ENCODE results near the gene SUSD1. TPM values are rescaled to one million over a fixed set of nuclear protein-coding genes. Genes with fewer than 3 reads are reported as not detected.

The SUSD1 gene
- total RNA-seq, 2 experiments from 2014 or later = 0.32 TPM; not detected in 1

DNA sequence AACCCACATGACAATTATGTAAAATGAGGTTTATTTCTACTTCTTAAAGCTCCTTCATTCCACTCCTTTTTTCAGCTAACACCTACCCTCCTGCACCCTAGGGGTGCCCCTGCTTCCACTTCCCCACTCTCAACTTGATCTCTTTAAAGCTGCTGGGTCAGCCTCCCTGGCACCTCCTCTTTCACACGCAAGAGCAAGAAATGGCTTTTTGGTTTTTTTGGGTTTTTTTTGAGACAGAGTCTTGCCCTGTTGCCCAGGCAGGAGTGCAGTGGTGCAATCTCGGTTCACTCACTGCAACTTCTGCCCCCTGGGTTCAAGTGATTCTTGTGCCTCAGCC lies 64.4 kb downstream of the SUSD1 start:
- no peaks in the 10 kb centered on the region for H3K9me3 ChIP-seq (ENCODE audit: low read length)
- intact Hi-C loops (cut with micrococcal nuclease; ENCODE audit: unreplicated experiment) = no loop called here
- H3K4me1 ChIP-seq (ENCODE audit: insufficient read depth, low read length, poor library complexity, severe bottlenecking) = no peaks in the 10 kb centered on the region
- H3K4me2 ChIP-seq (ENCODE audit: low read length) = no peak overlapping the region
- ChIA-PET CTCF (ENCODE audit: unreplicated experiment) (no interaction called here), POLR2A (interaction anchor here (0.6 to 1.5 kb wide), 5 partner anchors 10 to 717 kb away, joined by 3 to 7 read pairs (median 3); no protein-coding TSS in a partner anchor)
- H2AFZ ChIP-seq (ENCODE audit: low read length) = no peak overlapping the region
- no peaks in the 10 kb centered on the region for H3K9me2 ChIP-seq (ENCODE audit: insufficient read depth, low read length)
- no peak for TF ChIP-seq EZH2phosphoT487 (IDR thresholded peaks at IDR 0.05; ENCODE audit: borderline replicate concordance, low read depth, low read length)
- TF ChIP-seq, protein P1, sequence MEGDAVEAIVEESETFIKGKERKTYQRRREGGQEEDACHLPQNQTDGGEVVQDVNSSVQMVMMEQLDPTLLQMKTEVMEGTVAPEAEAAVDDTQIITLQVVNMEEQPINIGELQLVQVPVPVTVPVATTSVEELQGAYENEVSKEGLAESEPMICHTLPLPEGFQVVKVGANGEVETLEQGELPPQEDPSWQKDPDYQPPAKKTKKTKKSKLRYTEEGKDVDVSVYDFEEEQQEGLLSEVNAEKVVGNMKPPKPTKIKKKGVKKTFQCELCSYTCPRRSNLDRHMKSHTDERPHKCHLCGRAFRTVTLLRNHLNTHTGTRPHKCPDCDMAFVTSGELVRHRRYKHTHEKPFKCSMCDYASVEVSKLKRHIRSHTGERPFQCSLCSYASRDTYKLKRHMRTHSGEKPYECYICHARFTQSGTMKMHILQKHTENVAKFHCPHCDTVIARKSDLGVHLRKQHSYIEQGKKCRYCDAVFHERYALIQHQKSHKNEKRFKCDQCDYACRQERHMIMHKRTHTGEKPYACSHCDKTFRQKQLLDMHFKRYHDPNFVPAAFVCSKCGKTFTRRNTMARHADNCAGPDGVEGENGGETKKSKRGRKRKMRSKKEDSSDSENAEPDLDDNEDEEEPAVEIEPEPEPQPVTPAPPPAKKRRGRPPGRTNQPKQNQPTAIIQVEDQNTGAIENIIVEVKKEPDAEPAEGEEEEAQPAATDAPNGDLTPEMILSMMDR (conservative IDR thresholded peaks at IDR 0.05; ENCODE audit: low read length) = no peak
- no TSS peak for BruUV-seq (replicated peaks)
- no peaks in the 10 kb centered on the region for H4K20me1 ChIP-seq (ENCODE audit: insufficient read depth, low read length)
- no peaks in the 10 kb centered on the region for H3K79me2 ChIP-seq (ENCODE audit: insufficient read depth, low read depth, low read length)
- DNase-seq (ENCODE audit: low spot score) = no peak
- no peak overlapping the region for H3K4me3 ChIP-seq (ENCODE audit: low read depth, low read length, poor library complexity, severe bottlenecking)
- H3K27ac ChIP-seq (ENCODE audit: low read depth, low read length, poor library complexity, severe bottlenecking) = no peak overlapping the region
- no peaks in the 10 kb centered on the region for H3K36me3 ChIP-seq (ENCODE audit: insufficient read depth, low read length)

DNA sequence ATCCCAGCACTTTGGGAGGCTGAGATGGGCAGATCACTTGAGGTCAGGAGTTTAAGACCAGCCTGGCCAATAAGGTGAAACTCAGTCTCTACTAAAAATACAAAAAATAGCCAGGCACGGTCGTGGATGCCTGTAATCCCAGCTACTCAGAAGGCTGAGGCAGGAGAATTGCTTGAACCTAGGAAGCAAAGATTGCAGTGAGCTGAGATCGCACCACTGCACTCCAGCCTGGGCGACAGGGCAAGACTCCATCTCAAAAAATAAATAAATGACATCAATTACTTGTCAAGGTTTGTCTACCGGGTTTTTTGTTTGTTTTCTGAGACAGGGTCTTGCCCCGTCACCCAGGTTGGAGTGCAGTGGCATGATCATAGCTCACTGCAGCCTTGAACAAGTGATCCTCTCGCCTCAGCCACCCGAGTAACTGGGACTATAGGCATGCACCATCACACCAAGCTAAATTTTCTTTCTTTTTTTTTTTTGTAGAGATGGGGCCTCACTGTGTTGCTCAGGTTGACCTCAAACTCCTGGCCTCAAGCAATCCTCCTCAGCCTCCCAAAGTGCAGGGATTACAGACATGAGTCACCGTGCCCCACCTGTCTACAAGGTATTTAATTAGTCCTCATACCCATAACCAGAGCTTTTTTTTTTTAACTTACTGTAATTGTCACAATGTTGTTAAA lies 64.9 kb downstream of the SUSD1 start:
- DNase-seq (ENCODE audit: low spot score) = no peak
- Histone ChIP-seq H3K79me2 (ENCODE audit: insufficient read depth, low read depth, low read length) (no peaks in the 10 kb centered on the region), H3K4me1 (ENCODE audit: insufficient read depth, low read length, poor library complexity, severe bottlenecking) (peaks cover 4% of the 10 kb centered on the region), H3K9me2 (ENCODE audit: insufficient read depth, low read length) (no peaks in the 10 kb centered on the region), H3K4me3 (ENCODE audit: low read depth, low read length, poor library complexity, severe bottlenecking) (no peak overlapping the region), H3K9me3 (ENCODE audit: low read length) (no peaks in the 10 kb centered on the region), H2AFZ (ENCODE audit: low read length) (no peak overlapping the region), H4K20me1 (ENCODE audit: insufficient read depth, low read length) (no peaks in the 10 kb centered on the region), H3K4me2 (ENCODE audit: low read length) (no peak overlapping the region), H3K36me3 (ENCODE audit: insufficient read depth, low read length) (no peaks in the 10 kb centered on the region), H3K27ac (ENCODE audit: low read depth, low read length, poor library complexity, severe bottlenecking) (no peak overlapping the region)
- intact Hi-C loops (cut with micrococcal nuclease; ENCODE audit: unreplicated experiment) = no loop called here
- ChIA-PET CTCF (ENCODE audit: unreplicated experiment) (no interaction called here), POLR2A (interaction anchor here (0.6 to 1.5 kb wide), 7 partner anchors 11 to 718 kb away, joined by 3 to 7 read pairs (median 3); no protein-coding TSS in a partner anchor)
- no TSS peak for BruUV-seq (replicated peaks)
- TF ChIP-seq EZH2phosphoT487 (IDR thresholded peaks at IDR 0.05; ENCODE audit: borderline replicate concordance, low read depth, low read length) = no peak
- TF ChIP-seq, protein P1 (conservative IDR thresholded peaks at IDR 0.05; ENCODE audit: low read length) = no peak

DNA sequence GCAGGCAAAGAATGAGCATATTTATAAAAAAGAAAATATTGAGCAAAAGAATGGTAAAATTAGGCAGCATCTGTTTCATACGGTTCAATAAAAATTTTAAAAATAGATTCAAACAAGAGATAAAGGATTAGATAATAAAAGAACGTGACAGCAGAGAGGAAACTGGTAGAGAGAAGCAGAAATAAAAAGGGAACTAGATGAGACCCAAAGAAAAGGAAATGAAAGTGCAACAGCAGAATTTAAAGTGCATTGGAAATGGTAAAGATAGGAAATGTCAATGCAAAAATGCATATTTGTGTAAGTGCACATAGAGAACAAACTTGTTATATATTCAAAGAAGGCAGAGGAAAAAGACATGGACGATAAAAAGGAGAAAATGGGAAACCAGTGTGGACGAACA lies 70.2 kb downstream of the SUSD1 start:
- Histone ChIP-seq H3K79me2 (ENCODE audit: insufficient read depth, low read depth, low read length) (no peaks in the 10 kb centered on the region), H4K20me1 (ENCODE audit: insufficient read depth, low read length) (no peaks in the 10 kb centered on the region), H3K9me3 (ENCODE audit: low read length) (no peaks in the 10 kb centered on the region), H3K4me1 (ENCODE audit: insufficient read depth, low read length, poor library complexity, severe bottlenecking) (peaks cover 14% of the 10 kb centered on the region), H3K9me2 (ENCODE audit: insufficient read depth, low read length) (no peaks in the 10 kb centered on the region), H3K4me3 (ENCODE audit: low read depth, low read length, poor library complexity, severe bottlenecking) (peak overlapping the region; percentile 42), H3K36me3 (ENCODE audit: insufficient read depth, low read length) (no peaks in the 10 kb centered on the region), H3K4me2 (ENCODE audit: low read length) (peak overlapping the region; percentile 73), H2AFZ (ENCODE audit: low read length) (no peak overlapping the region), H3K27ac (ENCODE audit: low read depth, low read length, poor library complexity, severe bottlenecking) (no peak overlapping the region)
- intact Hi-C loops (cut with micrococcal nuclease; ENCODE audit: unreplicated experiment) = no loop called here
- TF ChIP-seq EZH2phosphoT487 (IDR thresholded peaks at IDR 0.05; ENCODE audit: borderline replicate concordance, low read depth, low read length) = no peak
- TF ChIP-seq, protein P1 (conservative IDR thresholded peaks at IDR 0.05; ENCODE audit: low read length) = no peak
- ChIA-PET CTCF (ENCODE audit: unreplicated experiment) (no interaction called here), POLR2A (interaction anchor here (0.7 kb wide), 1 partner anchor 172 kb away, joined by 3 read pairs; no protein-coding TSS in a partner anchor)
- no TSS peak for BruUV-seq (replicated peaks)
- peak; percentile 62 for DNase-seq (ENCODE audit: low spot score)
